Fibroblast of lung (primary cell): ENCODE data around the gene HOXA13. TPM values are rescaled to one million over a fixed set of nuclear protein-coding genes. Genes with fewer than 3 reads are reported as not detected.

Experiments
- DNase-seq, 2 donors: peaks; one replicate each; pipeline versions ENCODE4 v3.0.0 to v3.0.0-alpha.2; 2010; ENCODE audit warnings: low read depth in 2 of 2
- H2AFZ ChIP-seq: 2 replicates; pipeline ENCODE4 v1.5.1; 2012; ENCODE audit warnings: low read length, control low read depth, inconsistent platforms
- H3K27ac ChIP-seq: 2 replicates; pipeline ENCODE4 v1.5.1; 2011; ENCODE audit warnings: low read length, control low read depth; ENCODE audit not compliant: insufficient read depth
- H3K27me3 ChIP-seq: 2 replicates; pipeline ENCODE4 v1.5.1; 2011; ENCODE audit warnings: mild to moderate bottlenecking, low read length; ENCODE audit not compliant: control insufficient read depth, insufficient read depth
- H3K36me3 ChIP-seq: 2 replicates; pipeline ENCODE4 v1.5.1; 2011; ENCODE audit warnings: low read length; ENCODE audit not compliant: control insufficient read depth, insufficient read depth
- H3K4me1 ChIP-seq: 2 replicates; pipeline ENCODE4 v1.5.1; 2011; ENCODE audit warnings: low read length; ENCODE audit not compliant: control insufficient read depth, insufficient read depth; ENCODE audit errors: extremely low read depth
- H3K4me2 ChIP-seq: 2 replicates; pipeline ENCODE4 v1.5.1; 2011; ENCODE audit warnings: low read length, control low read depth; ENCODE audit not compliant: insufficient read depth; ENCODE audit errors: extremely low read depth
- H3K4me3 ChIP-seq, 4 experiments: fragments of 200-600 bp in 1 of 4; sonication (generic) in 1 of 4; replicated peaks in 1 of 4; 2 replicates each; pipeline ENCODE4 v1.5.1; 2011 to 2016; ENCODE audit warnings: low read length in 4 of 4, low read depth in 3 of 4, mild to moderate bottlenecking in 3 of 4, control low read depth in 2 of 4, inconsistent platforms in 1 of 4, mixed read lengths in 1 of 4; ENCODE audit not compliant: insufficient read depth in 1 of 4; ENCODE audit errors: control extremely low read depth in 1 of 4
- H3K79me2 ChIP-seq: 2 replicates; pipeline ENCODE4 v1.5.1; 2012; ENCODE audit warnings: mild to moderate bottlenecking, low read length, inconsistent platforms; ENCODE audit not compliant: control insufficient read depth, insufficient read depth
- H3K9ac ChIP-seq: 2 replicates; pipeline ENCODE4 v1.5.1; 2011; ENCODE audit warnings: mild to moderate bottlenecking, low read length, control low read depth; ENCODE audit not compliant: insufficient read depth
- H3K9me3 ChIP-seq: 2 replicates; pipeline ENCODE4 v1.5.1; 2012; ENCODE audit warnings: low read depth, low read length; ENCODE audit not compliant: control insufficient read depth, insufficient read depth
- H4K20me1 ChIP-seq: 2 replicates; pipeline ENCODE4 v1.5.1; 2011; ENCODE audit warnings: low read length; ENCODE audit not compliant: control insufficient read depth, insufficient read depth; ENCODE audit errors: extremely low read depth
- CTCF ChIP-seq, 2 donors: IDR thresholded peaks in 1 of 2; conservative IDR thresholded peaks in 1 of 2; 1 replicate in 1 of 2; 2 replicates in 1 of 2; pipeline ENCODE4 v1.5.1; 2011 to 2012; ENCODE audit warnings: low read length in 2 of 2, control low read depth in 1 of 2, inconsistent platforms in 1 of 2, low read depth in 1 of 2, mild to moderate bottlenecking in 1 of 2
- EZH2 ChIP-seq: IDR thresholded peaks from 2 replicates; pipeline ENCODE4 v1.5.1; 2012; ENCODE audit warnings: low read length, control low read depth, mild to moderate bottlenecking; ENCODE audit errors: missing control alignments
- polyA plus RNA-seq, 2 donors: library from polyadenylated mRNA; depleted of rRNA in 1 of 2; stranded (reverse) in 1 of 2; unstranded in 1 of 2; fragments of >200 nt; gene quantifications; 2 replicates each; pipeline ENCODE4 v1.2.1, GENCODE V29; 2011 to 2012; ENCODE audit warnings: missing spikeins in 1 of 2
- total RNA-seq: library from RNA; depleted of rRNA; stranded (reverse); fragments of >200 nt; gene quantifications from 2 replicates; pipeline ENCODE4 v1.2.1, GENCODE V29; 2014

The HOXA13 gene
- total and polyA plus RNA-seq, 2 donors (not counting 1 experiment from before 2014, with no cell fraction given) = not detected

DNA sequence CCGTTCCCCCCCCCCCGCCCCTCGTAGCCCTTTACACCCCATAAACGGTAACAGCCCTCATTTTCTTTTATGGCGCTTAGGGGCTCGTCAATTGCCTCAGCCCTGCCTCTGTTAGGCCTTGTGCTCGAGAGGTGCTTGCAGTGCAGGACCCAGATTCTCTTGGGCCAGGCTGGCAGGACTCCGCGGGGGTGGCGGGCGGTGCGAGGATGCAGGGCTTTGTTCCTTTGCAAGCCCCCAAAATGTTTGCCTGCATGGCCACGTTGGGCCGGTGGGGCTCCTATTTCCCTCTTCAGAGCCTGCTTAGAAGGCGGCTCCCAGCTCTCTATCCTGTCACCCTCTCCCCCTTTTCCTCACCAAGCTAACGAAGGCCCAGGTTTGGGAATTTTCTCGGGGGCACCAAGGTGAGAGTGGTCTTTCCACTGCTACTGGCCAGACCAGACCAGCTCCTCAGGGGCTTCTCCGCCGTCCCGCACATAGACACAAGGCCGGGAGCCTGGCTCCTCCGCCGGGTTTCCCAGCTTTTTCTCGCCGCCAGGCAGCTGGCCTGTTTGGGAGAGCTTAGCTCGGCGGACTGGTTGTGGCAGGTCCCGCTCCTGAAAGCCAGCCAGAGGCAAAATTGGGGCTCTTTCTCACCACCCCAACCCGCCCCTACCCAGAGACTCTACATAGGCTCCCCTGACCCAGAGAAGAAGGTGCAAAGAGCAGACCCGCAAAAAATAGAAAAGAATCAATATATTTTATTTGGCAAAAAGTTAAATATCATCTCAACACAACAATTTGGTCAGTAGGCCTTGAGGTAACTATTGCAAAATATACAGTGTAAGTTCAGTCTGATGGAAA is 38.0 kb downstream of the HOXA13 start:
- Histone ChIP-seq H3K4me2 (no peak overlapping the region), H3K9ac (no peak overlapping the region), H2AFZ (no peak overlapping the region), H3K27ac (no peak overlapping the region), H3K36me3 (no peaks in the 10 kb centered on the region), H3K4me1 (no peaks in the 10 kb centered on the region), H3K4me3 (no peak overlapping the region), H4K20me1 (no peaks in the 10 kb centered on the region), H3K9me3 (no peaks in the 10 kb centered on the region), H3K79me2 (no peaks in the 10 kb centered on the region), H3K27me3 (peaks cover 36% of the 10 kb centered on the region)
- no peak for DNase-seq
- TF ChIP-seq CTCF (conservative IDR thresholded peaks at IDR 0.05 in 1 of 2, IDR thresholded peaks at IDR 0.05 in 1 of 2; ENCODE audit: low read depth in 1 of 2, low read length in 2 of 2) = no peak
- TF ChIP-seq EZH2 = no peak

- Histone ChIP-seq H3K9me3 (no peaks in the 10 kb centered on the region), H3K79me2 (no peaks in the 10 kb centered on the region), H3K27me3 (peaks cover 29% of the 10 kb centered on the region), H3K36me3 (no peaks in the 10 kb centered on the region), H3K4me3 (peak overlapping the region; percentile 39 to 74 (median 54)), H4K20me1 (no peaks in the 10 kb centered on the region), H3K9ac (no peak overlapping the region), H3K27ac (no peak overlapping the region), H2AFZ (peak overlapping the region; percentile 75), H3K4me2 (peak overlapping the region; percentile 75), H3K4me1 (no peaks in the 10 kb centered on the region)
- no peak for DNase-seq
- TF ChIP-seq CTCF (conservative IDR thresholded peaks at IDR 0.05 in 1 of 2, IDR thresholded peaks at IDR 0.05 in 1 of 2; ENCODE audit: low read depth in 1 of 2, low read length in 2 of 2) (no peak), EZH2 (no peak)
Observed at GRCh38 chr7:27161214-27161720, 38.6 kb downstream of the HOXA13 start.

GRCh38 chr7:27160546-27161213 is 39.2 kb downstream of the HOXA13 start:
- H3K9ac ChIP-seq = peak overlapping the region; percentile 33

More at GRCh38 chr7:27160546-27161213, 39.2 kb downstream of the HOXA13 start:
- Histone ChIP-seq H3K9me3 (no peaks in the 10 kb centered on the region), H3K4me3 (peak overlapping the region; percentile 39 to 74 (median 54)), H3K36me3 (no peaks in the 10 kb centered on the region), H4K20me1 (no peaks in the 10 kb centered on the region), H3K79me2 (no peaks in the 10 kb centered on the region), H3K27ac (no peak overlapping the region), H2AFZ (peak overlapping the region; percentile 75), H3K27me3 (peaks cover 23% of the 10 kb centered on the region), H3K4me2 (peak overlapping the region; percentile 75), H3K4me1 (no peaks in the 10 kb centered on the region)
- peak; percentile 55 to 84 for DNase-seq
- peak; percentile 79 to 84 for TF ChIP-seq CTCF (conservative IDR thresholded peaks at IDR 0.05 in 1 of 2, IDR thresholded peaks at IDR 0.05 in 1 of 2; ENCODE audit: low read depth in 1 of 2, low read length in 2 of 2)
- no peak for TF ChIP-seq EZH2
